ENCODE results near the gene GANC.

DNA sequence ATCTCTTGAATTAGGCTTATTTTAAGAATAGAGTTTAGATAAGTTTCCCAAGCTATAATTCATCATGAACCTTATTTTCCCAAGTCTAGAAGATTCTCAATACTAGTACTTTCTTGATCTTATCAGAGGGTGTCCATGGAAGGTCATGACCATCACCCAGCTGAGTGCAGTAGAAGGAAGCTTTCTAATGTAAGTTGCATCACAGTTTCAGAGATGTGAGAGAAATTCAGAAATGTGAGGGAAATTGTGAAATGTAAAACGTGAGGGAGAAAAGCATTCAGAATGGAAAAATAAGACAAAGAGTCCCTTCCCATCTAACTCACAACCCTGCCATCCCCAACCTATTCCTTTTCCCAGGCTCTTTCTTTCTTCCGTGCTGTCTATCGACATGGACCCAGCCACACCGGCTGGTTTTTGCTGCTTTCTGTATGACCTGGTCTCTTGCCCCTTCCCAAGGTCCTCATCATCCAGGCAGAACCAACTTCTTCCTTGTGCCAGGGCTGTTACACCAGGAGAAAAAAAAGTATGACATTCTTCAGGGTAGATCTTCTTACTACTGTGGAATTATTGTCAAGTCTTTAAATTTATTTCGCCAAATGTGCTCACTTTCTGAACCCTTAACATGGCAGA is 93.0 kb downstream of the GANC start:
- TF ChIP-seq GATA2 (IDR thresholded peaks at IDR 0.05; ENCODE audit: low read depth, low read length): no peak
- TF ChIP-seq GATA3 (IDR thresholded peaks at IDR 0.05; ENCODE audit: low read depth, low read length): no peak
